Suprapubic skin (tissue), 4 donors: Measurements from ENCODE around the gene TASP1. TPM values are rescaled to one million over a fixed set of nuclear protein-coding genes. Genes with fewer than 3 reads are reported as not detected.
A peak's percentile ranks its signal among the peaks of the same experiment; 100 is the strongest.

Experiments
- DNase-seq, 2 donors: peaks; one replicate each; pipeline ENCODE4 v3.0.0-alpha.2; 2019; ENCODE audit warnings: low spot score in 2 of 2
- H3K27ac ChIP-seq: fragments of 200-600 bp; sonication (generic); one replicate; pipeline ENCODE4 v1.5.1; 2019
- H3K27me3 ChIP-seq: fragments of 200-600 bp; sonication (generic); one replicate; pipeline ENCODE4 v1.5.1; 2019
- H3K36me3 ChIP-seq: fragments of 200-600 bp; sonication (generic); one replicate; pipeline ENCODE4 v1.5.1; 2019
- H3K4me1 ChIP-seq: fragments of 200-600 bp; sonication (generic); one replicate; pipeline ENCODE4 v1.5.1; 2019
- H3K4me3 ChIP-seq: fragments of 200-600 bp; sonication (generic); one replicate; pipeline ENCODE4 v1.5.1; 2019; ENCODE audit warnings: mild to moderate bottlenecking
- H3K9me3 ChIP-seq: fragments of 200-600 bp; sonication (generic); one replicate; pipeline ENCODE4 v1.5.1; 2019
- CTCF ChIP-seq, 2 donors: fragments of 200-600 bp in 1 of 2; fragments of 450-650 bp in 1 of 2; sonication (generic) in 1 of 2; IDR thresholded peaks; one replicate each; pipeline ENCODE4 v1.5.1; 2016 to 2019; ENCODE audit warnings: antibody characterized with exemption in 2 of 2, mild to moderate bottlenecking in 1 of 2, moderate library complexity in 1 of 2
- EP300 ChIP-seq: sonication (generic); formaldehyde crosslinking; IDR thresholded peaks from one replicate; pipeline ENCODE4 v1.6.1; 2017; ENCODE audit warnings: antibody characterized with exemption
- POLR2A ChIP-seq, 2 donors: fragments of 450-650 bp; IDR thresholded peaks; one replicate each; pipeline ENCODE4 v1.6.1; 2017; ENCODE audit warnings: antibody characterized with exemption in 2 of 2, mild to moderate bottlenecking in 2 of 2, moderate library complexity in 2 of 2
- POLR2AphosphoS5 ChIP-seq, 3 donors: sonication (generic); formaldehyde crosslinking; IDR thresholded peaks; one replicate each; pipeline ENCODE4 v1.6.1; 2017; ENCODE audit warnings: antibody characterized with exemption in 3 of 3
- WGBS: methylation state at CpG from one replicate; pipeline ENCODE4 v1.1.5; 2018; 5-methylcytosine and 5-hydroxymethylcytosine counted together
- total RNA-seq, 4 donors: library from RNA; depleted of rRNA; stranded (reverse); fragments of >200 nt; gene quantifications; one replicate each; pipeline ENCODE4 v1.1.0, GENCODE V29; 2016

TASP1 gene
- total RNA-seq, 4 donors from 2014 or later = 8.2 to 25.6 (median 9.9) TPM

DNA sequence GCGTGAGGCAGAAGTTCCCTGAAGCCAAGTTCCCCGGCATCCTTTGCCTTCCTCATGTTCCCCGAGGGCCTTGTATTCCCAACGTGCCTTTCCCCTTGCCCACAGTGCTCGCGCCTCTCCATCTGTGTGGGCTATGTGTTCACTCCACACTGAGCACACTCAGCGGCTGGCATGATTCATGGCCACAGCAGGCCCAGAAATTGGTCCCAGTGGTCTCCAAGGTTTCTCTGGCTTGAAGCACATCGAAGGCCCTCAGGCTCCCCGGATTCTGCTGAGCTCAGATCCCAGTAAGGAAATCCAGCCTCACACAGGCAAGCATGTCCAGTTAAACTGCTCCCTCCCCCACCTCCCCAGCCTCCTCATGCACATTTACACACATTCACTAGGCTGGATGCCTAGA is 294.1 kb downstream of the TASP1 start:
- no peak for DNase-seq
- H3K4me1 ChIP-seq = peaks cover 18% of the 10 kb centered on the region
- H3K4me3 ChIP-seq = no peak overlapping the region
- no peak overlapping the region for H3K27ac ChIP-seq
- H3K9me3 ChIP-seq = no peaks in the 10 kb centered on the region
- no peaks in the 10 kb centered on the region for H3K36me3 ChIP-seq
- 77% methylated on average over 9 of the region's 9 CpGs for WGBS
- no peaks in the 10 kb centered on the region for H3K27me3 ChIP-seq
- TF ChIP-seq POLR2A (IDR thresholded peaks at IDR 0.05) = no peak
- TF ChIP-seq POLR2AphosphoS5 (IDR thresholded peaks at IDR 0.05) = no peak
- no peak for TF ChIP-seq EP300
- TF ChIP-seq CTCF (IDR thresholded peaks at IDR 0.05) = no peak

DNA sequence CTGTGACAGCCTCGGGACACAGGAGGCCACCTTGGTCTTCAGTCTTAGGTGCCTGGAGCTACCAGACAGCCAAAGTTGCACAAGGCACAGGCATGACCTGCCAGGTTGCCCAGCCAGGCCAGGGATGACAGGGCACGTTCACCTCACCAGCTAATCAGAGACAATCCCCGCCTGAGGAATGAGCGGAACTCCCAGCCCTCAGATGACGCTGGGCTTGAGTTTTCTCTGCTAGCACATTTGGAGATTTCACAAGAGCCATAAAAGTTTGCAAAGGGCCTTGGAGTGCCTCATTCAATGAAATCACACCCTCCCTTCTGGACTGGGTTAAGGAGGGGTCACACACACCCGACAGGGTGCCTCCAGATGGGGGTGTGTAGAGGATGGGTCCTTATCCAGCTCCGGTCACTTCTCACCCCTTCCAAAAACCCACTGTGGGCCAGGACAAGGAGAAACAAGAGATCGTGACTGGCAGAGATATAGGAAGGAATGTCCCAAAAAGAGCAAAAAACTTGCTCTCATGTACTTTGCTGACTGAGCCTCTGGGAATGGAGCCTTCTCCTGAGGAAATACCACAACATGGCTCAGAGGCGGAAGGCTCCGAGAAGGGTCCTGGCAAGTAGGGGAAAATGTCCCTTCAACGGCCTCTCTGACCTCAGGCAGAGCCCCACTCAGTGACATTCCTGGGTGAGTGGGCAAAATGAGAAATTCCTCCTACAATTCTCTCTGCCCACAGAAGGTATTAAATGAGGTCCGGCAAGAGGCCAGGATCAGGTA is 296.1 kb downstream of the TASP1 start:
- H3K27ac ChIP-seq = peak overlapping the region; percentile 48
- 64% methylated on average over 12 of the region's 12 CpGs for WGBS

DNA sequence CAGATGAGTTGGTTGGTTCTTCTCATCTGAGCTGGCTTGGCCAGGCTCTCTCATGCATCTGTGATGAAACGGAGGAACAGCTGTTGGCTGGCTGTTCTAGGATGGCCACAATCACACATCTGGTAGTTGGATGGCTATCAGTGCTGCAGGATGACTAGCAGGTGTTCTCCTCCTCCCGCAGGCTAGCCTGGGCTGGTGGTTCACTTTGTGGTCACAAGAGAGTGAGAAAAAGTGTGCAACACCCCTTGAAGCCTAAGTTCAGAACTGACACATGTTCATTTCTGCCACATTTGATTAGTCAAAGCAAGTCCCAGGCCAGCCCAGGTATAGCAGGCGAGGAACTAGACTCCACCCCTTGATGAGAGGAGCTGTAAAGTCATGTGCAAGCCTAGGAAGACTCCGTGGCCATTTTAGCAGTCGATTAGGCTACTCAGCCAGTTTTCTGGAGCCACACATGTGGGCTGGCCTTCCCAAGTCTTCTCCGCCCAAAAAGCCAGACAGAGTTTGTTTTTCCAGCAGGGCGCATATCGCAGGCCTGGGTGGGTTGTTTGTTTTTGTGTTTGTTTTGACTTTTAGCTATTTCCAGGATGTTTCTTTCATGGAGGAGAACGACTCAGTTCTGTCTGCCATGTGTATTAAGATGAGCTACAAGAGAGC is 296.9 kb downstream of the TASP1 start:
- H3K4me1 ChIP-seq = peaks cover 20% of the 10 kb centered on the region
- no peaks in the 10 kb centered on the region for H3K27me3 ChIP-seq
- TF ChIP-seq POLR2A (IDR thresholded peaks at IDR 0.05) = no peak
- DNase-seq = no peak
- H3K9me3 ChIP-seq = no peaks in the 10 kb centered on the region
- no peaks in the 10 kb centered on the region for H3K36me3 ChIP-seq
- WGBS = 68% methylated on average over 8 of the region's 9 CpGs
- peak overlapping the region; percentile 48 for H3K27ac ChIP-seq
- H3K4me3 ChIP-seq = no peak overlapping the region

More for the DNA sequence above, 296.1 kb downstream of the TASP1 start:
- H3K27me3 ChIP-seq = no peaks in the 10 kb centered on the region
- TF ChIP-seq POLR2AphosphoS5 (IDR thresholded peaks at IDR 0.05) (peak in 1 of 3 donors; percentile 30), CTCF (IDR thresholded peaks at IDR 0.05) (no peak)
- no peaks in the 10 kb centered on the region for H3K36me3 ChIP-seq
- DNase-seq = peak; percentile 85 to 89
- H3K4me1 ChIP-seq = peaks cover 20% of the 10 kb centered on the region
- H3K9me3 ChIP-seq = no peaks in the 10 kb centered on the region
- H3K4me3 ChIP-seq = no peak overlapping the region

DNA sequence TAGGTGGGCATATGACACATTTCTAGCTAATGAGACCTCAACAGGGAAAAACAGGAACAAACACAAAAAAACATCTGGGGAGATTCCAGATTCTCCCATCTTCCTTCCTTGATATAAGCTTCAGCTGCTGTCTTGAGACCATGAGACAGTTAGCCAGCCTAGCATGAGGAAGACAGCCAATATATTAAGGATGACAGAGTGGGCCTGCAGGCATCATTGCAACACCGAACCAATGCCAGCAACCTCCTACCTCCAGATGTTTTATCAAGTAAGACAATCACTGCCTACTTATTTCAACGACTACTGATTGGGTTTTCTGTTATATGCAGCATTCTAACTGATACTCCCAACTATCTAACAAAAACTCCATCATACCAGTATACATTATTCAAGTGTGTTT is 298.6 kb downstream of the TASP1 start:
- Histone ChIP-seq H3K27me3 (no peaks in the 10 kb centered on the region), H3K4me3 (no peak overlapping the region), H3K27ac (peak overlapping the region; percentile 20), H3K4me1 (peaks cover 20% of the 10 kb centered on the region), H3K9me3 (no peaks in the 10 kb centered on the region), H3K36me3 (no peaks in the 10 kb centered on the region)
- no peak for DNase-seq
- TF ChIP-seq EP300 (no peak), CTCF (IDR thresholded peaks at IDR 0.05) (no peak), POLR2AphosphoS5 (IDR thresholded peaks at IDR 0.05) (peak in 1 of 3 donors; percentile 27)
- WGBS = 20% methylated on average over 2 of the region's 2 CpGs

Other genes starting within 250 kb of the TASP1 start
- gene ESF1, start 146.0 kb upstream of the TASP1 start, total RNA-seq = 10 to 100 TPM in 3 of 4 donors, 1 to 10 TPM in 1; 9.0 to 20.4 (median 10.9) TPM
- gene NDUFAF5, start 146.1 kb upstream of the TASP1 start, total RNA-seq = 10 to 100 TPM in 3 of 4 donors, 1 to 10 TPM in 1; 5.3 to 47.9 (median 20.1) TPM